ENCODE results near the gene PCDHB15.
"Not testable (repeated sequence)": the region's sequence is repeated elsewhere in the genome, so short reads cannot be mapped to it uniquely, and the experiment has no call there.

The PCDHB15 gene

GRCh38 chr5:141245250-141245717 is at the start of gene PCDHB15:
Gene PCDHB15 (plus strand): TSS chr5:141245395. CDS start chr5:141245579, 184 bp downstream.
- no peak for DNase-seq (ENCODE audit: low spot score)

DNA sequence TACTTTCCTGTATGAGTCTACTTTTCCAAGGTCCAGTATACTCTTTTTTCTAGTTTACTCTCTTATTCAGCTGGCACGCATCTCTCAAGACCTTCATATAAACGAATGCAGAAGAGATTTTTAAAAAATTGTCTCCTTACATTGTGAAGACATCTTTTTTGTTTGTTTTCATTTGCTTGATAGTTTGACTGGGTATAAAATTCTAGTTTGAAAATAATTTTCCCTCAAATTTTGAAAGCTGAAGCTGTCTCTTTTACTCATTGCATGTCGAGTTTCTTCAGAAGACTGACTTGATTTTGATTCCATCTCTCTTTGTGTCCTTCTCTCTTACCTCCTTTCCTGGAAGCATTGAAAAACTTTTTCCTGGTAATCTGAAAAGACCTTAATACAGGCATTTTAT is 48.8 kb upstream of the PCDHB15 start:
- DNase-seq (ENCODE audit: low spot score) = no peak

DNA sequence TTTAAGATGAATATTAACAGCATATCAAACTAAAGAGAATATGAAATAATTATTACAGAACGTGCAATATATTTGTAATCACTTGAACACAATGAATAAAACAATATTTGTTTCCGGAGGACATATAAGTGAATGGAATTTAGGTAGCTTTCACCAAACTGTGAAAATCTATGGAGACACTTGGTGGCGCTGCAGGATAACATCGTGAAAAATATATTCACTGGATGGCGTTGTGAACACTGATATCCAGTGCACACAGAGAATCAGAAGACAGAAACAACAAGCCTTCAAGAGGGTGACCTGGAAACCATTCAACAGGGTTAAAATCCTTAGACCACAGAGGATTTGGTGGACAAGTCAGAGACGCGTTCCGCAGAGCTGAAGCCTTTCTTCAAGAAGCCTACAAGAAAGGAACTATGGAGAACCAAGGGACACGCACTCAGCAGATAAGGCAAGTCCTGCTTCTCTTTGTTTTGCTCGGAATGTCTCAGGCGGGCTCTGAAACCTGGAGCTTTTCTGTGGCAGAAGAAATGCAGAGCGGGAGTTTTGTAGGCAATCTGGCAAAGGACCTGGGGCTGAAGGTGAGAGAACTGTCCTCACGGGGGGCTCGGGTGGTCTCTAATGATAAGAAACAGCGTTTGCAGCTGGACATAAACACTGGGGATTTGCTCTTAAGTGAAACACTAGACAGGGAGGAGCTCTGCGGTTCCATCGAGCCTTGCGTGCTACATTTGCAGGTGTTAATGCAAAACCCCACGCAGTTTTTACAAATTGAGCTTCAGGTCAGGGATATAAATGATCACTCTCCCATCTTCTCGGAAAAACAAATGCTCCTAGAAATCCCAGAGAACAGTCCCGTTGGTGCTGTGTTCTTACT is 45.6 kb upstream of the PCDHB15 start, which contains the start of gene PCDHB11:
Gene PCDHB11, plus strand, starts transcription at position 269 of the 877 bp plus-strand sequence. Its CDS starts 148 bp downstream, at position 417.
- DNase-seq (ENCODE audit: low spot score) = no peak

DNA sequence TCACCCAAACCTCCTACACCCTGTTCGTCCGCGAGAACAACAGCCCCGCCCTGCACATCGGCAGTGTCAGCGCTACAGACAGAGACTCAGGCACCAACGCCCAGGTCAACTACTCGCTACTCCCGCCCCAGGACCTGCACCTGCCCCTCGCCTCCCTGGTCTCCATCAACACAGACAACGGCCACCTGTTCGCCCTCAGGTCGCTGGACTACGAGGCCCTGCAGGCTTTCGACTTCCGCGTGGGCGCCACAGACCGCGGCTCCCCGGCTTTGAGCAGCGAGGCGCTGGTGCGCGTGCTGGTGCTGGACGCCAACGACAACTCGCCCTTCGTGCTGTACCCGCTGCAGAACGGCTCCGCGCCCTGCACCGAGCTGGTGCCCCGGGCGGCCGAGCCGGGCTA is 44.1 kb upstream of the PCDHB15 start:
- DNase-seq (ENCODE audit: low spot score) = not testable (repeated sequence)

DNA sequence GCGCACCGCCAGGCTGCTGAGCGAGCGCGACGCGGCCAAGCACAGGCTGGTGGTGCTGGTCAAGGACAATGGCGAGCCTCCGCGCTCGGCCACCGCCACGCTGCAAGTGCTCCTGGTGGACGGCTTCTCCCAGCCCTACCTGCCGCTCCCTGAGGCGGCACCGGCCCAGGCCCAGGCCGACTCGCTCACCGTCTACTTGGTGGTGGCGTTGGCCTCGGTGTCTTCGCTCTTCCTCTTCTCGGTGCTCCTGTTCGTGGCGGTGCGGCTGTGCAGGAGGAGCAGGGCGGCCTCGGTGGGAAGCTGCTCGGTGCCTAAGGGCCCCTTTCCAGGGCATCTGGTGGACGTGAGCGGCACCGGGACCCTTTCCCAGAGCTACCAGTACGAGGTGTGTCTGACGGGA is 43.5 kb upstream of the PCDHB15 start:
- DNase-seq (ENCODE audit: low spot score) = not testable (repeated sequence)

DNA sequence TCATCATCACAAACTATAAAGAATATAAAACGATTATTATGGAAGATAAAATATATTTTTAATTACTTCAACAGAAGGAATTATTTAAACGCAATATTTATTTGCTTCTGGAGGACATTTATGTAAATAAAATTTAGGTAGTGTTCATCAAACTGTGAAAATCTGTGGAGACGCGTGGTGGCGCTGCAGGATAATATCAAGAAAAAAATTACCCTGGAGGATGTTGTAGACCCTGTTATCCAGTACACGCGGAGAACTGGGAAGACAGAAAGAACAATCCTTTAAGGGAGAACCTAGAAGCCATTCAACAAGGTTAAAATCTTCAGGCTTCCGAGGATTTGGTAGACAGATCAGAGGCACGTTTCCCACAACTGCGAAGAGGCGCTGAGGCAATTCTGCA is 36.7 kb upstream of the PCDHB15 start, which contains the start of gene PCDHB12:
Gene PCDHB12, plus strand, starts transcription at position 242 of the 400 bp plus-strand sequence. CDS start 189 bp downstream, outside the sequence.
- DNase-seq (ENCODE audit: low spot score) = no peak

DNA sequence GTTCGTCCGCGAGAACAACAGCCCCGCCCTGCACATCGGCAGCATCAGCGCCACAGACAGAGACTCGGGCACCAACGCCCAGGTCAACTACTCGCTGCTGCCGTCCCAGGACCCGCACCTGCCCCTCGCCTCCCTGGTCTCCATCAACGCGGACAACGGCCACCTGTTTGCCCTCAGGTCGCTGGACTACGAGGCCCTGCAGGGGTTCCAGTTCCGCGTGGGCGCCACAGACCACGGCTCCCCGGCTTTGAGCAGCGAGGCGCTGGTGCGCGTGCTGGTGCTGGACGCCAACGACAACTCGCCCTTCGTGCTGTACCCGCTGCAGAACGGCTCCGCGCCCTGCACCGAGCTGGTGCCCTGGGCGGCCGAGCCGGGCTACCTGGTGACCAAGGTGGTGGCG is 34.9 kb upstream of the PCDHB15 start:
- DNase-seq (ENCODE audit: low spot score) = not testable (repeated sequence)

- DNase-seq (ENCODE audit: low spot score) = not testable (repeated sequence)
Measured at GRCh38 chr5:141210849-141211248, 34.3 kb upstream of the PCDHB15 start.

GRCh38 chr5:141213656-141214339 is 31.4 kb upstream of the PCDHB15 start, which contains the start of gene PCDHB13:
Gene PCDHB13 (plus strand): TSS chr5:141213919. CDS start chr5:141214124, 205 bp downstream.
- not testable (repeated sequence) for DNase-seq (ENCODE audit: low spot score)

DNA sequence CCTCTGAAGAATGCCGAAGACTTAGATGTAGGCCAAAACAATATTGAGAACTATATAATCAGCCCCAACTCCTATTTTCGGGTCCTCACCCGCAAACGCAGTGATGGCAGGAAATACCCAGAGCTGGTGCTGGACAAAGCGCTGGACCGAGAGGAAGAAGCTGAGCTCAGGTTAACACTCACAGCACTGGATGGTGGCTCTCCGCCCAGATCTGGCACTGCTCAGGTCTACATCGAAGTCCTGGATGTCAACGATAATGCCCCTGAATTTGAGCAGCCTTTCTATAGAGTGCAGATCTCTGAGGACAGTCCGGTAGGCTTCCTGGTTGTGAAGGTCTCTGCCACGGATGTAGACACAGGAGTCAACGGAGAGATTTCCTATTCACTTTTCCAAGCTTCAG is 30.6 kb upstream of the PCDHB15 start:
- not testable (repeated sequence) for DNase-seq (ENCODE audit: low spot score)

DNA sequence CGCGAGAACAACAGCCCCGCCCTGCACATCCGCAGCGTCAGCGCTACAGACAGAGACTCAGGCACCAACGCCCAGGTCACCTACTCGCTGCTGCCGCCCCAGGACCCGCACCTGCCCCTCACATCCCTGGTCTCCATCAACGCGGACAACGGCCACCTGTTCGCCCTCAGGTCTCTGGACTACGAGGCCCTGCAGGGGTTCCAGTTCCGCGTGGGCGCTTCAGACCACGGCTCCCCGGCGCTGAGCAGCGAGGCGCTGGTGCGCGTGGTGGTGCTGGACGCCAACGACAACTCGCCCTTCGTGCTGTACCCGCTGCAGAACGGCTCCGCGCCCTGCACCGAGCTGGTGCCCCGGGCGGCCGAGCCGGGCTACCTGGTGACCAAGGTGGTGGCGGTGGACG is 29.7 kb upstream of the PCDHB15 start:
- not testable (repeated sequence) for DNase-seq (ENCODE audit: low spot score)

- DNase-seq (ENCODE audit: low spot score) = not testable (repeated sequence)
Measured at GRCh38 chr5:141216035-141216434, 29.2 kb upstream of the PCDHB15 start.

- DNase-seq (ENCODE audit: low spot score) = no peak
Measured at GRCh38 chr5:141223112-141223783, 21.9 kb upstream of the PCDHB15 start, which contains the start of gene PCDHB14. Gene PCDHB14 (plus strand): TSS chr5:141223343. CDS start chr5:141223506, 163 bp downstream.

- DNase-seq (ENCODE audit: low spot score) = not testable (repeated sequence)
Measured at GRCh38 chr5:141224844-141225243, 20.4 kb upstream of the PCDHB15 start.

- DNase-seq (ENCODE audit: low spot score) = not testable (repeated sequence)
Measured at GRCh38 chr5:141225421-141225820, 19.8 kb upstream of the PCDHB15 start.

- DNase-seq (ENCODE audit: low spot score) = no peak
Measured at GRCh38 chr5:141234109-141234667, 11.0 kb upstream of the PCDHB15 start.

DNA sequence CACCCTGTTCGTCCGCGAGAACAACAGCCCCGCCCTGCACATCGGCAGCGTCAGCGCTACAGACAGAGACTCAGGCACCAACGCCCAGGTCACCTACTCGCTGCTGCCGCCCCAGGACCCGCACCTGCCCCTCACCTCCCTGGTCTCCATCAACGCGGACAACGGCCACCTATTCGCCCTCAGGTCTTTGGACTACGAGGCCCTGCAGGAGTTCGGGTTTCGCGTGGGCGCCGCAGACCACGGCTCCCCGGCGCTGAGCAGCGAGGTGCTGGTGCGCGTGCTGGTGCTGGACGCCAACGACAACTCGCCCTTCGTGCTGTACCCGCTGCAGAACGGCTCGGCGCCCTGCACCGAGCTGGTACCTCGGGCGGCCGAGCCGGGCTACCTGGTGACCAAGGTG is 9.3 kb upstream of the PCDHB15 start:
- not testable (repeated sequence) for DNase-seq (ENCODE audit: low spot score)

DNA sequence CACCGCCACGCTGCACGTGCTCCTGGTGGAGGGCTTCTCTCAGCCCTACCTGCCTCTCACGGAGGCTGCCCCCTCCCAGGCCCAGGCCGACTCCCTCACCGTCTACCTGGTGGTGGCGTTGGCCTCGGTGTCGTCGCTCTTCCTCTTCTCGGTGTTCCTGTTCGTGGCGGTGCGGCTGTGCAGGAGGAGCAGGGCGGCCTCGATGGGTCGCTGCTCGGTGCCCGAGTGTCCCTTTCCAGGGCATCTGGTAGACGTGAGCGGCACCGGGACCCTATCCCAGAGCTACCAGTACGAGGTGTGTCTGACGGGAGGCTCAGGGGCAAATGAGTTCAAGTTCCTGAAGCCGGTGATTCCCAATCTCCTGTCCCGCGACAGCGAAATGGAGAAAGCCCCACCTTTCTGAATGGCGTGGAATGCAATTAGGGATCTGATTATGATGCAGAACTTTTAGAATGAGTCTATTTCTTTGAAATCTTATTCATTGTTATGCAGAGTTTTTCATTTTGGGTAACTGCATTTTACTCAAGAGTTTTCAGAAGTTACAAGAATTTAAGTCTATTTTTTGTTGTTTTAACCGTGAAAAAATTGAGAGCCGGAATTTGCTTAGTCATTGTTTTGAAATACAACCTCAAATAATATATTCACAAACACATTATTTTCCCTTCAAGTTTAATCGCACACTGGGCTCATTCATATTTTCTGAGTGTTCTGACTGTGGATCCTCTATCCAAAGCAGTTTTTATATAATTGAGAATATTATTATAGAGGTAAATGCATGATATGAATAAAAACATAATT is 8.5 kb upstream of the PCDHB15 start:
- no peak for DNase-seq (ENCODE audit: low spot score)

GRCh38 chr5:141241496-141241895 is 3.7 kb upstream of the PCDHB15 start:
- DNase-seq (ENCODE audit: low spot score) = no peak

GRCh38 chr5:141246971-141247370 is 1.8 kb downstream of the PCDHB15 start:
- DNase-seq (ENCODE audit: low spot score) = not testable (repeated sequence)

DNA sequence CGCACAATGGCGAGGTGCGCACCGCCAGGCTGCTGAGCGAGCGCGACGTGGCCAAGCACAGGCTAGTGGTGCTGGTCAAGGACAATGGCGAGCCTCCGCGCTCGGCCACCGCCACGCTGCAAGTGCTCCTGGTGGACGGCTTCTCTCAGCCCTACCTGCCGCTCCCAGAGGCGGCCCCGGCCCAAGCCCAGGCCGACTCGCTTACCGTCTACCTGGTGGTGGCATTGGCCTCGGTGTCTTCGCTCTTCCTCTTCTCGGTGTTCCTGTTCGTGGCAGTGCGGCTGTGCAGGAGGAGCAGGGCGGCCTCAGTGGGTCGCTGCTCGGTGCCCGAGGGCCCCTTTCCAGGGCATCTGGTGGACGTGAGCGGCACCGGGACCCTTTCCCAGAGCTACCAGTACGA is 2.2 kb downstream of the PCDHB15 start:
- DNase-seq (ENCODE audit: low spot score) = not testable (repeated sequence)
